Activated T-helper 1 cell treated with Interleukin-2 at 50 U/mL for 16 hours (primary cell): ENCODE data around the gene USP36.

Source experiments
- DNase-seq: peaks from one replicate; pipeline ENCODE4 v3.0.0-alpha.2; 2020; ENCODE audit warnings: low read depth

Gene USP36

DNA sequence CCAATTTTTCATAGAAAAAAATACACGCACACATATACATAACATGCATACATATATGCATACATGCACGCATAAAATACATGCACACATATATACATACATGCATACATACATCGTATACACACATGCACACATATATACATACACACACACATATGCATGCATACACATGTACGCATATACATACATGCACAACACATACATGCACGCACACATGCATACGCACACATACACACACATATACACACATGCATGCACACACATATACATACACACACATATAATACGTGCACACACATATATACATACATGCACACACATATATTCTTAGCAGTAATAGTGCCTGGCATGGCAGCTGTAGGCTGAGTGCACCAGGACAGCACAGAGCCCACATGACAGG lies 24.9 kb downstream of the USP36 start:
- DNase-seq = no peak

DNA sequence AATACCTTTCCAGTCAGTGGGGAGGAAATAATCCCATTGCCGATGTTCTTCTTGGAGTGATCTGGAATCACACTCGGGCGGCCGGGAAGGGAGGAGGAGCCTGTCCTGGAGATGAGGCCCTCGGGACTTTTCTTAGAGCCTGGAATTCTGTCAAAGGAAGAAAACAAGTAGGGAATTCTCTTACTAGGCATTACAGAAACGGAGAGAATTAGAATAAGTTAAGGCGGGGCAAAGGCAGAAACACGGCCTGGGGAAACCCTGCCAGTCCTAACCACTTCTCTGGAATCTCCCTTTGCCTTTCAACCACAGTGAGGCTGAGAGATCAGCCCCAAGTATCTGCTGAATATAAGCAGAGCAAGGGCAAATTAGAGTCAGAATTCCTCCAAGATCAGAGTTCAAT lies 27.8 kb downstream of the USP36 start:
- no peak for DNase-seq

DNA sequence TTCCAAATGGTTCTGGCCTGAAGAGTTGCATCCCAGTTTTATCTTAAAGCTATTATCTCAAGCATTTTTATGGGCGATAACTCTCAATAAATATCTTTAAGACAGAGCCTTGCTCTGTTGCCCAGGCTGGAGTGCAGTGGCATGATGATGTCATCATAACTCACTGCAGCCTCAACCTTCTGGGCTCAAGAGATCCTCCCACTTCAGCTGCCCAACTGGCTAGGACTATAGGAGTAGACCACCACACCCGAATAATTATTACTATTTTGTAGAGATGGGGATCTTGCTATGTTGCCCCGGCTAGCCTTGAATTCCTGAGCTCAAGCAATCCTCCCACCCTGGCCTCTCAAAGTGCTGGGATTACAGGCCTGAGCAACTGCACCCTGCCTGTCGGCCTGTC lies 32.5 kb downstream of the USP36 start:
- DNase-seq = no peak

DNA sequence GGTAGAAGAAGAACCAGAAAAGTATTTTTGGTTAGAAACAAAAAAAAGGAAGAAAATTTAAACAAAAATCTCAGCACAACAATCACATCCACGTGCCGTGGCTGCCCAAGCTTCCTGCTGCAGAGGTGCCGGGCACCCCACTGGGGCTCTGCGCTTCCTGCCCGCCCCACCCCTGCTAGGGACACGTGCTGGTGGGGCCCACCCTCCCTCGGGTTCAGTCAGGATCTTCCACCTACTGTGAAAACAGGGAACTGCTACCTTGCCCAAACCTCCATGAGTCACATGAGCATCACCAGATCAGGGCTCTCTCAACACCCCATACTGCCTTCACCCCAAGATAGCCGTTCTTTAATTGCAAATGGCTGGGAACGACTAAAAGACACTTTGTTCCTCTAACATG lies 34.2 kb downstream of the USP36 start:
- peak; percentile 64 for DNase-seq

- peak; percentile 72 for DNase-seq
Observed at GRCh38 chr17:78805301-78805700, 35.3 kb downstream of the USP36 start.

GRCh38 chr17:78804777-78805176 lies 35.8 kb downstream of the USP36 start:
- no peak for DNase-seq

DNA sequence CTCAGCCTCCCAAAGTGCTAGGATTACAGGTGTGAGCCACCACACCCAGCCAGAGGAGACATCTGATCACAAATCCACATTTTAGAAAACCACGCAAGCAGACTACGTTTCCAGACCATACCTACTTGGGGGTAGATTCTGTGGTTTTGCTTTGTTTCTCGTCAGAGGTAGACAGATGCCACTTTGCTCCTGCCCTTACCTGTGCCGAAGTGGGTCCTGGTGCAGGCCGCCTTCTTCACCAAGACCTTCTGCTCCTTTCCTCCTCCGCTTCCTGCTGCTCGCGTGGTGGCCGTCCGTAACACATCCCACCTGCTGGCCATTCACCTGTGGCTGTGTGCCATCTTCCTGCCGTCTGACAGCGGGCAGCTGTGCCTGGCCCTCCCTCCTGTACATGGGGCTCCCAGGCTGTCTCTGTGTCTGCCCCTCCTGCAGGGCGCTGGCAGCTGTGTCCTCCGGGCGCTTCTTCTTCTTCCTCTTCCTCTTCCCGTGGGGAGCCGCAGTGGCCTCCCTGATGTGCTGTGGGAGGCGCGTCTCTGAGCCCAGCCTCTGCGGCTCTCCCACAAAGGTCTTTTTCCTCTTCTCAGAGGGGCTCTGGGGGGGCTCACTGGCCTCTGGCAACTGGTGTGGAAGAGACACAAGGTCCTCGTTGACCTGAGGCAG lies 37.3 kb downstream of the USP36 start:
- DNase-seq = no peak

DNA sequence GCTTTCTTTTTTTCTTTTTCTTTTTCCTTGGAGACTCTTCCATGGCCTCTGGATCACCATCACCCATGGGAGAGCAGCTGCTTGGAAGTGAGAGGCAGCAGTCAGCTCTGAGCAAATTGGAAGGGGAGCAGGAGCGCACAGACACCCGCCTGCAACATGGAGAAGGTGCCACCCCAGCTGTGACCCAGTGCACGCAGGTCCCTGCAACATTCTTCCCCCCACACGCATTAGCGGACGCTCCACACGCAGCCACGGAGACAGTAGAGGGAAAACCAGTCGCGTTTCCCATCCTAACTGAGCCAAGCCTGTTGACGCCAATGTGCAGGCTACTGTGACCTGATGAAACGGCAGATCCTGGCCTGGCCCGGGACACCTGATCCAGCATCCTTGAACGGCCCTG lies 38.2 kb downstream of the USP36 start:
- DNase-seq = no peak

- DNase-seq = no peak
Observed at GRCh38 chr17:78802008-78802407, 38.6 kb downstream of the USP36 start.

DNA sequence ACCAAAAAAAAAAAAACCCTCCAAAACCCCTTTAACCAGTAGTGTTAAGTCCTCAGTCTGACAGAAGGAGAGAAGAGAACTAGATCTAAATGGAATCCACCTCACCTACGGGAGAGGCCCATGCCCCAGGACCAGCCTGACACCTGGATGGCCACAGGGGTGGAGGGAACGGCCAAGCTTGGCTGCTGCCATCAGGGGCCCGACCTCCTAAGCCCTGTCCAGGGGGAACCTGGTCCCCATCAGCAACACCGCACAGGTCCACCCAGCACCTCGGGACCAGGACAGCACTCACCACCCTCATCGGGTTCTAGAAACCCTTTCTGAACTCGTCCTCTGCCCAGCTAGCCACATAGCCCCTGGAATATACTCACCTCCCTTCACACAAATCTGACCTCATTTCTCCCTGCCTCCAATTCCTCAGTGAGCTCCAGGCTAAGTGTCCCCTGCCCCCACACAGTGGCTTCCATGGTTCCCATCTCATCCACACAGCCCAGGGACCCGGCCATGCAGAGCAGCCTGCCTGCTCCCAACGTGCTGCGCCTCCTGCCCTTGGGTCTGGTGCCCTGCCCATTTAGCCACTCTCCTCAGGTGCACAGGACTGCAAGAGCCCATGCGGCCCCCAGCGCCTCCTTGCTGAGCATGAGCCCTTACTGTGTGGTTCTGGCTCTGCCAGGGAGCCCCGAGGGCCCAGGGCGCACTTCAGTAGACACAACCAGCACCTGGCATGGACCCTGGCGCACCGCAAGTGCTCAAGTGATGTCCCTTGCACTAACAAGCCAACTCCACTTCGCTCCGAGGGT lies 40.3 kb downstream of the USP36 start:
- no peak for DNase-seq

- DNase-seq = no peak
Observed at GRCh38 chr17:78798695-78799559, 41.7 kb downstream of the USP36 start.

DNA sequence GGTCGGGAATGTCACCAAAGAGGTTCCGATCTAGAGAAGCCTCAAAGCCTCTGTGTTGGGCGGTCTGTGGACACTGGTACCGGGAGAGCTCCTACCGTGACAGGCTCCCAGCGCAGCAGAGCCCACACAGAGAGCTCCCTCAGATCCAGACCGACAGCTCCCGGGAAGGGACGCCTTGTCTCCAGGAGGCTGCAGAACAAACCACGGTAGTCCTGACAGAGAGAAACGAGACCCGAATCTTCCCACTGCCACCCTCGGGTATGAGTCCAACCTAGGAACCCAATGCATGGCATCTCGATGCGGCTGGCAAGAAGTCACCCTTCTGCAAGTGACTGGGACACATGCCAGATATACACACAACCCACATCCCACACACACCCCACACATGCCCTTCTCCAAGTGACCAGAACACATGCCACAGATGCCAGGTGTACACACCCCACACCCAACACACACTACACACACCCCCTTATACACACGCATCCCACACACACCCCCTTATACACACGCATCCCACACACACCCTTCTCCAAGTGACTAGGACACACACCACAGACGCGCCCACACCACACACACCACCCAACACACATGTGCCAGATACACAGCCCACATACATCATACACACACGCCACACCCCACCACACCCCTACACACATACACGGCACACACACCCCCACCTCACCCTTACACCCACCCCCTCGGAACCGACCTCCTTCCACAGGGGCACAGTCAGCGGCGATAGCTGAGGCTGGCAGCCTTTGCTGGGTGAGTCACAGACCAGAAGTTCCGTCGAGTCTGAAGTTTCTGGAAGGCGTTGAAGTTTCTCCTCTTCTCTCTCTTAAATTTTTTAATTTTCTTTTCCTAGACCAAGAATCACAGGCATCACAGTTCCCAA lies 42.7 kb downstream of the USP36 start:
- DNase-seq = no peak

GRCh38 chr17:78797213-78797612 lies 43.4 kb downstream of the USP36 start:
- DNase-seq = no peak

- no peak for DNase-seq
Observed at GRCh38 chr17:78796517-78796900, 44.1 kb downstream of the USP36 start.

- no peak for DNase-seq
Observed at GRCh38 chr17:78795861-78796516, 44.6 kb downstream of the USP36 start.

- no peak for DNase-seq
Observed at GRCh38 chr17:78794864-78795640, 45.6 kb downstream of the USP36 start.

GRCh38 chr17:78794399-78794798 lies 46.2 kb downstream of the USP36 start:
- DNase-seq = no peak

DNA sequence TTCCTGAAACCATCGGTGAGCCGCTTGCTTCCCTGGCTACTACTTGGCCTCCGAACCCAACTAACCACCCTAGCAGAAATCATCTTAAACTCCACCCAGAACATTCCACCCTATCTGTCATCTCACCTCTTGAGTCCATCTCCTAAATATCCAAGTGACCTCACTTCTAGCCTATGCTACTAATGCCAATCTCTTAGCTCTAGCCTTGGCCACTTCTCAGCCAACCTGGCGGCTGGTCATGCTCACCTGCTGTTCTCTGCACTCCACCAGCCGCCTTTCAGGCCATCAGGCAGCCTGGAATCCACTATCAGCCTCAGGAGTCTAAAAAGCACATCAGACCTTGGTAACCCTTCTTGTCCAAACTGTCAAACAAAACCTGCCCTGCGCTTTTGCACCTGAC lies 46.6 kb downstream of the USP36 start:
- no peak for DNase-seq

GRCh38 chr17:78793415-78793814 lies 47.2 kb downstream of the USP36 start:
- DNase-seq = no peak
